Stimulated activated CD8-positive, alpha-beta memory T cell treated with anti-CD3 and anti-CD28 coated beads, Interleukin-12 subunit alpha, Interleukin-12 subunit beta, amount 100 ng/mL, for 24 hours (primary cell): Measurements from ENCODE around the gene FAM32A.
"Not testable (repeated sequence)": the region's sequence is repeated elsewhere in the genome, so short reads cannot be mapped to it uniquely, and the experiment has no call there.

ENCODE experiments used
- DNase-seq: peaks from one replicate; pipeline ENCODE4 v3.0.0-alpha.2; 2020; ENCODE audit errors: extremely low read depth

Gene FAM32A

GRCh38 chr19:16164222-16164890 lies 20.9 kb upstream of the FAM32A start:
- no peak for DNase-seq

DNA sequence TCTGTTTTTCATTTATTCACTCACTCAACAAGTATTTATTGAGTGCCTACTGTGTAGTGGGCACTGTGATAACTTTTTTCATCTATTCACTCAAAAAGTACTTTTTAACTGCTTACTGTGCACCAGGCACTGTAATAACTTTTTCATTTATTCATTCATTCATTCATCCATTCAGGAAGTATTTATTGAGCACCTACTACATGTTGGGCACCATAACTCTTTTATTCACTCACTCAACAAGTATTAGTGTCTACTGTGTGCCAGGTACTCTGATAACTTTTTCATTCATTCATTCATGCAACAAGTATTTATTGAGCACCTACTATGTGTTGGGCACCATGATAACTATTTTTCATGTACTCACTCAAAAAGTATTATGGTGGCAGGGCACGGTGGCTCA lies 18.8 kb upstream of the FAM32A start:
- DNase-seq: no peak

DNA sequence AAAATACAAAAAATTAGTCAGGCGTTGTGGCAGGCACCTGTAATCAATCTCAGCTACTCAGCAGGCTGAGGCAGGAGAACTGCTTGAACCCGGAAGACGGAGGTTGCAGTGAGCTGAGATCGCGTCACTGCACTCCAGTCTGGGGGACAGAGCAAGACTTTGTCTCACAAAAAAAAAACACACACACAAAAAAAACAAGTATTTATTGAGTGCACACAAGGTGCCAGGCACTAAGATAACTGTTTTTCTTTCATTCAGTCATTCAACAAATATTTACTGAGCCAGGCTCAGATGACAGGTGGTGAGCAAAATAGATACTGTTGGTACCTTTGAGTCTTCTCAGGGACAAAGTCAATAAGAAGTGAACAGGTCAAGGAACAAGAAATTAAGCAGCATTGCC lies 18.2 kb upstream of the FAM32A start:
- no peak for DNase-seq

- no peak for DNase-seq
Measured at GRCh38 chr19:16168465-16169081, 16.6 kb upstream of the FAM32A start.

DNA sequence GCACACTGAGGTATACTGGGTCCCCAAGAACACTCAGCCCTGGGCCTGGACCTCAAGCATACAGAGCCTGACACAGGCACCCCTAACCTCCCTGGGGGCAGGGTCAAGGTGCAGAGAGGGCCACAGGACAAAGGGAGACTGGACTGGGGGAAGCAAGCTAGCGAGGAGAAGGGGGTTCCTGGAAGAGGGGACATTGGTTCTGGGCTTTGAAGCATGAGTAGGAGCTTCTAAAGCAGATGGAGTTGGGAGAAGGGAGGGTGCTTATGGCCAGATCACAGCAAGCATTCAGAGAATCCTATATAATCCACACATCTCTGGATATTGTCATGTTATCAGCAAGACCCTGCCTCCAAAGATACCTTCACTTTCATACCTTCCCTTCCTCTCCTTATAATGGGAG lies 15.1 kb upstream of the FAM32A start:
- no peak for DNase-seq

DNA sequence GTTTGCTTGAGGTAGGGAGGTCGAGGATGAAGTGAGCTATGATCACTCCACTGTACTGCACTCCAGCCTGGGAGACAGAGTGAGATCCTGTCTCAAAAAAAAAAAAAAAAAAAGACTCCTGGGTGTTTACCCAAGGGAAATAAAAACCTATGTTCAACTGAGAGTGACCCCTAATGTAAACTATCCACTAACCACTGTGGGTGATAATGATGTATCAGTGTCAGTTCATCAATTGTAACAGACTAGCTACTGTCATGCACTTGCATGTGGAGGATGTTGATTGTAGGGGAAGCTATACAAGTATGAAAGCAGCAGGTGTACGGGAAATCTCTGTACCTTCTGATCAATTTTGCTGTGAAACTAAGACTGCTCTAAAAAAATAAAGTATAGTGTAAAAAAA lies 9.3 kb upstream of the FAM32A start:
- DNase-seq: no peak

GRCh38 chr19:16178866-16179265 lies 6.3 kb upstream of the FAM32A start:
- not testable (repeated sequence) for DNase-seq

DNA sequence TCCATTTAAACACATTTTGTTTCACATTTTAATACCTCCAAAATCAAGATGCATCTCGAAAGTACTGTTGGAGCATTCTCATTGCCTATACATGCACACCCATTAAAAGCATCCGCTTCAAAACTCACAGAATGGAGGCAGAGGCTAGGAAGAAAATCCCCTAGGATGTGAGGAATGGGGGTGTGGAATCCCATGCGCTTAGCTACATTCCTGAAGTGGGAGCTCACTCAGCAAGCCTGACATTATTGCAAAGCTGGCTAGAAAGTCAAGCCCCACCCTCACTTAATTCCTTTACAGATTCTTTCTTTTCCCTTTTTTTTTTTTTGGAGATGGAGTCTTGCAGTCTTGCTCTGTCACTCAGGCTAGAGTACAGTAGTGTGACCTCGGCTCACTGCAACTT lies 4.6 kb upstream of the FAM32A start:
- DNase-seq: no peak

GRCh38 chr19:16184665-16185122 lies 516 bp upstream of the FAM32A start:
- no peak for DNase-seq

DNA sequence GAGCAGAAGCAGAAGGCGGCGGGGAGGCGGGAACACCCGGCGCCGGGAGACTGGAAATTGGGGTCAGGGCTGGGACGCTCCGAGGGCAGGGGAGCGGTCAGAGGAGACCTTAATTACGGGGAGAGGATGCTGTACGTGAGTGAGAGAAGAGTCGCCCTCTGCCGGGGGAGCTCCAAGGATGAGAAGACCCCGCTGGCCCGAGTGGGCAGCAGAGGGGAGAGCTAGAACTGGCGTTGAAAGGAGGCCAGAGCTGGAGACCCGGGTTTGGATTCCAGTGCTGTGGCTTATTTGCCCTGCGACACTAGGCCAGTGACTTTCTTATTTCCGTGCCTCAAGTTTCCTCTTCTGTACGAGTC lies 536 bp downstream of the FAM32A start:
- DNase-seq: no peak

DNA sequence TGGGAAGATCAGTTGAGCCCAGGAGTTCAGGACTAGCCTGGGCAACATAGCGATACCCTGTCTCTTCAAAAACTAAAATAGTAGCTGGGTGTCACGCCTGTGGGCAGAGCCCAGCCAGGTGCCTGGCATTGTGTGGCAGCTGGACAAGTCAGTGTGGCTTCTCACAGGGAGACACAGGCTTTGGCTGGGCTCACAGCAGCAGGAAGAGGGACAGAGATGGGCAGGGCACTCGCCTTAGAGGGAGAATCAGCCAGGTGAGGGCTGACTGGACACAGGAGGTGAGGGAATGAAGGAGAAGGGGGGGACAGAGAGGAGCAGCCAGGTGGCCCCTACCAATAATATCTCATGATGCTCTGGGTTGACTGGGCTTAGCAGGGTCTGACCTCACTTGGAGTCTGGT lies 3.3 kb downstream of the FAM32A start:
- no peak for DNase-seq

DNA sequence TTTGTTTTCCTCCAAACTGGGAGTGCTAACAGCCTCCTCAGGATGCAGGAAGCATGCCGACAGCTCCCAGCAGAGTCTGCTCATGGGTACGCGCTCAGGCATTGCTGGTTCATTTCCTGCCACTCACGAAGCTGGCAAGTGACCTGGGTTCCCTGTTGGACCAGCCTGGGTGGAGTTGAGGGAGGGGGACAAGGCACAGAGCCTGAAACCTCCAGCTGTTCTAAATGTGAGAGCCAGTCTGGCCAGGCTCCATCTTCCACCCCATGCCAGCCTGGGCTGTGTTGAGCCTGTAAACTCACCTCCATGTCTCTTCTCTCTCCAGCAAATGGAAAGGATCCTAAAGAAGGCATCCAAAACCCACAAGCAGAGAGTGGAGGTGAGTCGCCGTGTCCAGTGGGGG lies 5.0 kb downstream of the FAM32A start:
- no peak for DNase-seq

- no peak for DNase-seq
Measured at GRCh38 chr19:16190736-16191135, 5.5 kb downstream of the FAM32A start.

DNA sequence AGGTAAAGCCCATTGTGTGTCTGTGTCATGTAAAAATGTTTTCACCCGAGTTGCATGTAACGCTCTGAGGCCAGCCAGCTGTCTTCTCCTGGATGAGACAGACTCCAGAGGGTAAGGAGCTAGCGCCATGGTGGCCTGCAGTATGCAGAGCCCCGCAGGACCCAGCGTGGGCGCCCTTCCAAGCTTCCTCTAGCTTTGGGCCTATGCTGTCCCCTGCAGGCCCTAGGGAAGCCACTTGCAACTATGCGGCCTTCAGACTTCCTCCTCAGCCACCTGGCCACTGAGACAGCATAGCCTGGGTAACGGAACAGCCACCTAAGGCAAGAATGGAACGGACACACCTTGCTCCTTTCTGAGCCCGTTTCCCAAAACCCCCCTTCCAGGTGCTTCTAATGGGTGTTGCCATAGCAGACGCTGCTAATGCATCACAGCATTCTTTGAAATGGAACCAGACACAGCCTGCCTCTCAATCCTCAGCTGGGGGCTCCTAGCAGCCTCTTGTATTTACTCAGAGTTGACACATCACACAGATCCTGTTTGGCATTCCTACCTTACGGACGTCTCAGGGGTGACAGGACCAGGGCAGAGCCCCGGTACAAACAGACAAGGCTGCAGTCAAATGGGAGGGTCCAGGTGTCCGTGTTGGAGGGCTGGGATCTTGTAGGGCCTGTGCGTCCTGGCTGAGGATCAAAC lies 6.2 kb downstream of the FAM32A start:
- no peak for DNase-seq

- no peak for DNase-seq
Measured at GRCh38 chr19:16193466-16193865, 8.3 kb downstream of the FAM32A start.

- no peak for DNase-seq
Measured at GRCh38 chr19:16197188-16197621, 12.0 kb downstream of the FAM32A start.

DNA sequence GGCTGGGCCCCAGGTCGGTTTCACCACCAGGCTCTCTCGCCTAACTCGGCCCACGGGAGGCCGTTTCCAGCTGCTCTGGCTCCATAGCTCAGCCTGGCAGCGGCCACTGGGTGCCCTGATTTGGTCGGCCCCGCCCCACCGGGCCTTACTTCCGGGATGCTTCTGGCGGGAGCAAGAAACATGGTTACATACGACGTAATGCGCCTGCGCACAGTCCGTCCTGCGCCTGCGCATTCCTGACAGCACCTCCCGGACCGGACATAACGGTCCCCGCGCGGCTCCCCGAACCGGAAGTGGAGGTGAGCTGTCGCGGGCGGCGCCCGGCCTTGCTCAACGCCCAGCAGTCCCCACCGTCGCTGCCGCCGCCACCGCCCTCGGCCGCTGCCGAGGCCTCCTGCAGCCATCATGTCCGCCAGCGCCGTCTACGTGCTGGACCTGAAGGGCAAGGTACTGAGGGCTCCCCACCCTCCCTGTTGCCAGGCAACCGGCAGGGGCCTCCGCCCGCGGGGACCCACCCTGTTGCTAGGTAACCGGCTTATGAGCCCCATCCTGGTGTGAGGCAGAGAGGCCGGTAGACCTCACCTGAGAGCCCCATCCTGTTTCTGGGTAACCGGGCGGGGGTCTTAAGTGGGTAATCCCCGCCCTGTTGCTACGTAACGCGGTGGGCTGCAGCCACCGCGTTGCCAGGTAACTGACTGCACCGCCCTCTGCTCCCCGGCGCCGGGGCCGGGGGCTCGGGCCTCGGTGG lies 12.6 kb downstream of the FAM32A start, which contains the start of gene AP1M1:
TSS of gene AP1M1 (plus strand) at position 290 of the 748 bp plus-strand sequence. CDS start at position 406, 116 bp downstream.
- DNase-seq: peak; percentile 94

GRCh38 chr19:16198370-16198651 lies 13.1 kb downstream of the FAM32A start:
- no peak for DNase-seq

GRCh38 chr19:16199275-16199932 lies 14.2 kb downstream of the FAM32A start:
- no peak for DNase-seq

DNA sequence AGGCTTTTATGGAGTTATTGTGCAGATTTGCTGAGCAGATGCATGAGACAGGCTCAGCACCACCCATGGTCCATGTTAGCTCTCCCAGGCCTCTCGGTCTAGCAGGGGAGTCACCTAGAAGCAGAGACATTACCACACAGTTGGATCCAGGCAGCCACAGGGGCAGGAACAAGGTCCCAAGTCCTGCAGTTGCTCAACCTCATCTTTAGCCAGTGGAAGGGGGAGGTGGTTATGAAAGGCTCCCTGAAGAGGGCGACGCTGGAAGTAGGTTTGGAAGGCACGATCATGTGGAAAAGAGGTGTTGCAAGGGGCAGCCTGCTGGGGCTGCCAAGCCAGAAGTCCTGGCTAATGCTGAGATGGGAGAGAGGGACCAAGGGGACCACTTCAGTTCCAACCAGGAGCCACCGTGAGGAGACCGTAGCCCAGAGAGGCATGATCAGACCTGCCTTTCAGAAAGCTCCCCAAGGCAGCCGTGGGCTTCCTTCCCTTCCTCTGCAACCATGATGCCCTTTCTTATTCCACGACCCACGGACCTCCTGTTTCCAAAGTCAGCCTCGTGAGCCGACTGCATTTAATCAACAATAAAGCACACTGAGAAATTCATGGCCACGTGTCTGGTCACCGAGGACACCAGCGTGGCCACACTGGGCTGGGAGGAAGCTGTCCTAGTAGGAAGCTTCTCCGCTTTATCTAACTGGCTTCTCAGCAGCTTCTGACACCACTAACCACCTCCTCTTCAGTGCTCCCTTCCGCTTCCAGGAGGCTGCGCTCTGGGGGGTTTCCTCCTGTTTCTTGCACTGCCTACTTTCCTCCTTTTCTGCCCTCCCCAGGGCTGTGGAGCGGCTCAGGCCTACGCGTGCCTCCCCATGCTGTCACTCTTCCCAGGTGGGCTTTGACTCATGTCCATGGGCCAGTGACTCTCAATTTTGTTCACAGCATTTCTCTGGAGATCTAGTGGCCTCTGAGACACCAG lies 15.1 kb downstream of the FAM32A start:
- DNase-seq: no peak

DNA sequence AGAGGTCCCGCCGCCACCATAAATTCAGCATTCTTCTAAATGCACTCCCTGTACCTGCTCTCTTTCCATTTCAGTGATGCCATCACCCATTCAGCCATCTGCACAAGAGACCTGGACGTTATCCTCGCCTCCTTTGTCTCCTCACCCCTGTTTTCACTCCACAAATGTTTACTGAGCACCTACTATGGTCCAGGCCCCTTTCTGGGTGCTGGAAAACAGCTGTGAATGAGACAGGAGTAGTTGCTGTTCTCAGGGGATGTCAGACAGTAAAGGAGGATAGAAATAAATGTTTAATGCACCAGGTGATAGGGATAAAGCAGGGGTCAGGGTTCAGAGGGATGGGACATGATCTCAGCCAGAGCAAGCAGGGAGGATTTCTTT lies 15.8 kb downstream of the FAM32A start:
- no peak for DNase-seq
